Measurements from ENCODE around the gene STIMATE. TPM values are rescaled to one million over a fixed set of nuclear protein-coding genes. Genes with fewer than 3 reads are reported as not detected.

Gene STIMATE
- total RNA-seq, 1 donor from 2014 or later: 9.0 TPM

DNA sequence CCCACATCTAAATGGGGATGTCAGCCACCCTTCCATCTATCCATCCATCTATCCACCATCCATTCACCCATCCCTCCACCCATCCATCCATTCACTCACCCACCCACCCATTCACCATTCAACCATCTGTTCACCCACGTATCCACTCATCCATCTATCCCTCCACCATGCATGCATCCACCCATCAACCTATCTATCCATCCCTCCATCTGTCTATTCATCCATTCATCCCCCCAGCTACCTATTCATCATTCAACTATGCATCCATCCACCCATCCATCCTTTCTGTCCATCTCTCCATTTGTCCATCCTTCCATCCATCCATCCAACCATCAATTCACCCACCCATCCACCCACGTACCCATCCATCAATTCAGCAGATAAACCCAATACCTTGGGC lies 88.2 kb downstream of the STIMATE start:
- ATAC-seq: no peak
- no peak for DNase-seq (ENCODE audit: missing footprints)
- intact Hi-C loops (cut with DNase I): no loop called here

DNA sequence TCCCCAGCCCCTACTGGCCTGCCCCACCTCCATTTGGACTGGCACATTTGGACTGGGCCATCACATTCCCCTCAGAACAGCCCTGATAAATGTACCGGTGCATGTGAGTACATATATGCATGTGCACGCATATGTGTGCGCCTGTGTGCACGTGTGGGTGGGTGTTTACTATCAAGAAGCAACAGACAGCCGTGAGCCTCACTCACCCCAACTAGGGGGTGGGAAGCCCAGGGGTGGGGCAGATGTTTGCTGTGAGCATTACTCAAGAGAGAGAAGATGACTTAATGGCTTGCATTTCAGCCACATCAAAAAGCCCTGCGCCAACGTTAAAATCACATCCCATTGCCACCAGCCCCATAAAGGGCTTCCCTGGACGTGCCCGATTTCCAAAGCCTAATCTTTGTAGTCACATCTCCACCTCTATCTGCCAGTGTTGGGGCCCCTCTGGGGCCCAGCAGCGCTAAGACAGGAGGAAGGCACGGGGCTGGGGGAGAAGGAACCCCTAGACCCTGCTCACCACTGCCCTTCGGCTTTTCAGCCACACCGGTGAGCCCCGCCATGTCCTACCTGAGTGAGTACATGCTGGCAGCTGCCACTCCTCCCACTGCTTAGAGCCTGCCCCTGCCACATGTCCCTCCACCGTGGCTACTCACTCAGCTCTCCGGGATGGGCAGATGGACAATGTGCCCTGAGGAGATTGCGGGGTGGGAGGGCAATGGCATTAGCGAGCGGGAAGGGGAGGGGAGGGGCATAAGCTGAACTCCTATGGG lies 91.9 kb downstream of the STIMATE start:
- DNase-seq (ENCODE audit: missing footprints) (no peak), ATAC-seq (no peak)
- intact Hi-C loops (cut with DNase I): no loop called here

GRCh38 chr3:52801839-52802238 lies 95.5 kb downstream of the STIMATE start:
- no peak for DNase-seq (ENCODE audit: missing footprints)
- intact Hi-C loops (cut with DNase I): no loop called here
- ATAC-seq: no peak

GRCh38 chr3:52800079-52800478 lies 97.3 kb downstream of the STIMATE start:
- ATAC-seq (no peak), DNase-seq (ENCODE audit: missing footprints) (no peak)
- intact Hi-C loops (cut with DNase I): no loop called here

- DNase-seq (ENCODE audit: missing footprints) (no peak), ATAC-seq (no peak)
These were observed 98.3 kb downstream of the STIMATE start for GRCh38 chr3:52798978-52799476.

DNA sequence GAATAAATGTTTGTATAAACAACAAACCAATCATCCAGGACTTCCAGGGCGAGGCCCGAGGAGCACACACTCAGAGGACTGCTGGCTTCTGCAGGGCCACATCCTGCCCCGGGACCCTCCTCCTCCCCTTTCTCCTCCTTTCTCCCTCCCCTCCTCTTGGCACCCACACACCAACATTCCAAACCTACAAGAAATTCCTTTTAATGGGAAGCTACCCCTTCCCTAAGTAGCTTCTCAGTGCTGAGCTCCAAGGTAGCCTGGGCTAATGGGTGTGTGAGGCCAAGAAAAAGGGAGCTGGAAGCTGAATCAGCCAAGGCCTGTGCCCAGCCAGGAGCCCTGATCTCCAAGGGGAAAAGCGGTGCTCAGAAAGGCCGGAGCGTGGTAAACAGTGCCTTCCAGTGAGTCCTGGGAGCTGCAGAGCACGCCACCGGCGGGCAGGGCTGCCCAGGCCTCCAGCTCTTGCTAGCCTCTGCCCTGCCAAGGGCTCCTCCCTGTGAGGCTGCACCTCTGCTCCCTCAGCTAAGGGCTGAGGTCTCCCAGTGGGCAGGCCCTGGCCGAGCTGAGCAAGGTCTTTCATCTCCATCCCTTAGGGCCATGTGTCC lies 98.9 kb downstream of the STIMATE start:
- ATAC-seq: no peak
- intact Hi-C loops (cut with DNase I): no loop called here
- DNase-seq (ENCODE audit: missing footprints): no peak

More at GRCh38 chr3:52798978-52799476, 98.3 kb downstream of the STIMATE start:
- intact Hi-C loops (cut with DNase I): no loop called here

DNA sequence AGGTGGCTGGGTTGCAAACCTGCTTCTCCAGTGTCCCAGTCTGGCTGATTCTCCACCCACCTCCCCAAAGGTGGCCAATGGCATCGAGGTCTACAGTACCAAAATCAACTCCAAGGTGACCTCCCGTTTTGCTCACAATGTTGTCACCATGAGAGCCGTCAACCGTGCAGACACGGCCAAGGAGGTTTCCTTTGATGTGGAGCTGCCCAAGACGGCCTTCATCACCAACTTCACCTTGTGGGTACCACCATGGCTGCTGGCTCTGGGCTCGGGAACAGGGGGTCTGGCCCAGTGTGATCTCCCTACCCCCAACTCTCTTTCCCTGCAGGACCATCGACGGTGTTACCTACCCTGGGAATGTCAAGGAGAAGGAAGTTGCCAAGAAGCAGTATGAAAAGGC lies 100.9 kb downstream of the STIMATE start:
- ATAC-seq (no peak), DNase-seq (ENCODE audit: missing footprints) (peak; percentile 52)
- intact Hi-C loops (cut with DNase I): no loop called here

DNA sequence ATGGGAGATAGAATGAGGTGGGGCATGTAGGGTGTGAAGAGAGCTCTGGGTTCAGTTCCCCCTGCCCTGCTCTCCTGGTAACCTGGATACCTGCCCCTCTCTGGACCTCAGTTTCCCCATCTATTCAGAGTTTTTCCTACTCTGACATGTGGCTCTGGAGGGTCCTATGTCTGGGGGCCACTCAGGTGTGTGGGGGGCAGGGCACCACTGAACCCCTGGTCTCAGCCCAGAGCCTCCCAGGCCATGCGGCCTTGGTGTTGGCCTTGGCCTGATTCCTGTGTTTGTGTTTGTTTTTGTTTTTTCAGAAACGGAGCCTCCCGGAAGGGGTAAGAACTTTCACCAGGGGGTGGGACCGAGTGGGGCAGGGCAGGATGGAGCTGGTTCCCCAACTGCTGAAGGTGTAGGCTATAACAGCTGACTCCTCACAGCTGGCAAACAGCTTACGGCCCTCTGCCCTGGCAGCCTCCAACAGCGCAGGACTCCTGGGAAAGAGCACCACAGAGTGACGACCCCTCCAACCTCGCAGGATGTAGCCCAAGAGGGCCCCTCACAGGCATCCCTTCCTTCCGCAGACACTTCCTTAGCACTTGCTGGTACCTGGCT lies 101.9 kb downstream of the STIMATE start:
- ATAC-seq: no peak
- intact Hi-C loops (cut with DNase I): no loop called here
- DNase-seq (ENCODE audit: missing footprints): peak; percentile 4

GRCh38 chr3:52794612-52795099 lies 102.7 kb downstream of the STIMATE start, which contains the start of gene ITIH3:
ITIH3 (plus strand) TSS chr3:52794796; CDS start chr3:52794804, 8 bp downstream.
- ATAC-seq: no peak
- peak; percentile 45 for DNase-seq (ENCODE audit: missing footprints)
- intact Hi-C loops (cut with DNase I): no loop called here

DNA sequence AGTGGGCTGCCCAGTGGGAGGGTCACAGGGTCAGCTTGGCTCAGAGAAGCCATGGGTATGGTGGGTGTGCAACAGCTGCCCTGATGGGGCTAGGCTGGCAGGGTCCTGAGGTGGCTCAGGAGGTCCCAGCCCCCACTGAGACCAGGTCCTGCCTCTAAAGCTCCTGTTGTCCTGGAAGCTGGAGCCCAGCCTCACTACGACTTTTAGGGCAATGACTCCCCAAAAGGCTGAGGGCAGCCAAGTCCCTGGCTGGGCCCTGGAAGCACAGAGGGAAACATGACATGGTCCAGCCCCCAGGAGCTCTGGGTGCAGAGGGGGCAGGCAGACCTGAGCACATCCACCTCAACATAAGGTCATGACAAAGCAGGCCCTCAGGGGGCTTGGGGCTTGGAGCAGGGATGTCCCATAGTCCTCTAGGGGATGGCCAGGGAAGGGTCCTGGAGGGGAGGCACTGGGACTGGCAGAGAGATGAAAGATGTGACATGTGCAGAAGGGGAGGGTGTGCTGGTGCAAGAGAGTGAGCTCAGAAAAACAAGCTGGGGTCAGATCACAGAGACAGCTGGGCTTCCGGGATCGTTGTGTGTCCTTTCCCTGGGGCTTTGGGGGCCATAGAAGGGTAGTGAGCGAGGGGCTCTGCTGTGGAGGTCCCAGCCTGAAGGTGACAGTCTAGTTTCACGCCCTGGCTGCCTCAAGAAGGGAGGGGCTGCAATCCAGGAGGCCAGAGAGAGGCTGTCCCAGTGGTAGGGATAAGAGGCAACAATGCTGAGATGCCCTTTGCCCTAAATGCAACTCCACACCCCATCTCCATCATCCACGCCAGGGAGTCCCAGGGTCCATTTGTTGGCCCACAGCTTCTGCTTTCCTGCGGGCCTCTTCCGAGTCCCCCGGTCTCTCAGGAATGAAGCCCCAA lies 103.4 kb downstream of the STIMATE start:
- DNase-seq (ENCODE audit: missing footprints): peak; percentile 32
- no peak for ATAC-seq
- intact Hi-C loops (cut with DNase I): no loop called here

GRCh38 chr3:52792961-52793695 lies 104.2 kb downstream of the STIMATE start:
- ATAC-seq (no peak), DNase-seq (ENCODE audit: missing footprints) (peak; percentile 25)
- intact Hi-C loops (cut with DNase I): no loop called here

DNA sequence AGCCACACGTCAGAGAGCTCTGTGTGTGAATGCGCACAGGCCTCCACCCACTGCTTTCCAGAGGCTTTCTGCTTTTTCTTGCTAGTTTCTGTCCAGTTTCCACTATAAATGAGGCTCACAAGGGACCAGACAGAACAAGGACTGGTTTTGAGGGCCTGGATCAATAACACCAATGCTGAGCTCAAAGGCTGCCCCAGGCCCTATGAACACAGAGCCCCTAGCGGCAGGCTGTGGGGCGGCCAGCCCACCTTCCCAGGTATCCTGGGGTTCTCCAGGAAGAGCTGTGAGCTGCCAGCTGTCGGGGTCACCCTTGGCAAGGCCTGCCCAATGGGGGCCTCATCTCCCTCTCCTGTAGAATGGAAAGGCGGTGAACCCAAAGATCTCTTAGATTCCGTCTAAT lies 104.9 kb downstream of the STIMATE start:
- DNase-seq (ENCODE audit: missing footprints) (peak; percentile 26), ATAC-seq (no peak)
- intact Hi-C loops (cut with DNase I): no loop called here

DNA sequence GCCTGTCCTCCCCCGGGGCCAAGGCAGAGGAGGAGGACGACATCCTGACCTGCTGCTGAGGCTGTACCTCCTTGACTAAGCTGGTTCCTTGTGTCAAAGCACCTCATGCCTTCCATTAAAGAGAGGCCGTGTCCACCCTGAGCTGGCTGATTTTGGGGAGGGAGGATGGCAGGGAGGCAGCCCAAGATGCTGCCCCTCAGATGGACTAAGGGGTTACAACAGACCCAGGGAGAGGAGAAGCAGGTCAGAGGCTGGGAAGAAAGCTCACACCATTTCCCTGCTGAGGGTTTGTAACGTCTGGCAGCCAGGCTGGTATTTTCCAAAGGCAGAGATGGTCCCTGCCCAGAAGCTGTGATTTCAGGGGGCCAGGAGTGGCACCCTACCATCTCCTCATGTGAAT lies 105.4 kb downstream of the STIMATE start:
- intact Hi-C loops (cut with DNase I): no loop called here
- DNase-seq (ENCODE audit: missing footprints) (no peak), ATAC-seq (no peak)

DNA sequence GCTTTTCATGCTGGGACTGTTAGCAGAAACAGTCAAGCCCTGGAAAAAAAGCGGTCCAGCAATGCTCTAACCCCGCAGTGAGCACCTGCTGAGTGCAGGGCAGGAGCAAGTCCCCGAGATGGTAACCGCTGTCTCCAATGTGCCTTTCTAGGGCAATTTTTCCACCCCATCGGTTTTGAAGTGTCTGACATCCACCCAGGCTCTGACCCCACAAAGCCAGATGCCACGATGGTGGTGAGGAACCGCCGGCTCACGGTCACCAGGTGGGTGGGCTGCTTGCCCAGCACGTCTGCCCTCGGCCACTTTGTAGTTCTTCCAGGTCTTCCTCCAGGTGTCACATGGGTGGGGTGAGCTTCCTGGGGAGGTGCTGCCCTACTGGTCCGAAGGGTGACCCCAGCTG lies 106.0 kb downstream of the STIMATE start:
- DNase-seq (ENCODE audit: missing footprints) (peak; percentile 45), ATAC-seq (no peak)

GRCh38 chr3:52790741-52791140 lies 106.6 kb downstream of the STIMATE start:
- DNase-seq (ENCODE audit: missing footprints) (peak; percentile 42), ATAC-seq (no peak)
- intact Hi-C loops (cut with DNase I): no loop called here

More for the DNA sequence above, 106.0 kb downstream of the STIMATE start:
- intact Hi-C loops (cut with DNase I): no loop called here

- intact Hi-C loops (cut with DNase I): no loop called here
- ATAC-seq: no peak
- DNase-seq (ENCODE audit: missing footprints): no peak
These were observed 107.0 kb downstream of the STIMATE start for GRCh38 chr3:52790337-52790736.

GRCh38 chr3:52789746-52790040 lies 107.7 kb downstream of the STIMATE start:
- no peak for ATAC-seq
- intact Hi-C loops (cut with DNase I): no loop called here
- DNase-seq (ENCODE audit: missing footprints): peak; percentile 63

All from Right ventricle myocardium inferior (tissue), 1 donor.